Measurements from ENCODE around the gene AP3S2.

GRCh38 chr15:89904519-89904918, 10.7 kb upstream of the AP3S2 start:
- TF ChIP-seq TCF7L2 (IDR thresholded peaks at IDR 0.05; ENCODE audit: borderline replicate concordance, extremely low read depth, insufficient read depth, insufficient read length), result no peak
- no peak for TF ChIP-seq CTCF (IDR thresholded peaks at IDR 0.05 in 2 of 3, conservative IDR thresholded peaks at IDR 0.05 in 1 of 3; ENCODE audit: borderline replicate concordance in 1 of 3, insufficient read depth in 1 of 3, low read depth in 2 of 3, low read length in 2 of 3)
- TF ChIP-seq YY1 (IDR thresholded peaks at IDR 0.05; ENCODE audit: extremely low read depth, insufficient replicate concordance, low read depth, low read length), result no peak
- TF ChIP-seq EZH2phosphoT487 (IDR thresholded peaks at IDR 0.05; ENCODE audit: borderline replicate concordance), result no peak
- no peak for TF ChIP-seq SP1 (IDR thresholded peaks at IDR 0.05; ENCODE audit: low read depth)
- TF ChIP-seq, protein P1, sequence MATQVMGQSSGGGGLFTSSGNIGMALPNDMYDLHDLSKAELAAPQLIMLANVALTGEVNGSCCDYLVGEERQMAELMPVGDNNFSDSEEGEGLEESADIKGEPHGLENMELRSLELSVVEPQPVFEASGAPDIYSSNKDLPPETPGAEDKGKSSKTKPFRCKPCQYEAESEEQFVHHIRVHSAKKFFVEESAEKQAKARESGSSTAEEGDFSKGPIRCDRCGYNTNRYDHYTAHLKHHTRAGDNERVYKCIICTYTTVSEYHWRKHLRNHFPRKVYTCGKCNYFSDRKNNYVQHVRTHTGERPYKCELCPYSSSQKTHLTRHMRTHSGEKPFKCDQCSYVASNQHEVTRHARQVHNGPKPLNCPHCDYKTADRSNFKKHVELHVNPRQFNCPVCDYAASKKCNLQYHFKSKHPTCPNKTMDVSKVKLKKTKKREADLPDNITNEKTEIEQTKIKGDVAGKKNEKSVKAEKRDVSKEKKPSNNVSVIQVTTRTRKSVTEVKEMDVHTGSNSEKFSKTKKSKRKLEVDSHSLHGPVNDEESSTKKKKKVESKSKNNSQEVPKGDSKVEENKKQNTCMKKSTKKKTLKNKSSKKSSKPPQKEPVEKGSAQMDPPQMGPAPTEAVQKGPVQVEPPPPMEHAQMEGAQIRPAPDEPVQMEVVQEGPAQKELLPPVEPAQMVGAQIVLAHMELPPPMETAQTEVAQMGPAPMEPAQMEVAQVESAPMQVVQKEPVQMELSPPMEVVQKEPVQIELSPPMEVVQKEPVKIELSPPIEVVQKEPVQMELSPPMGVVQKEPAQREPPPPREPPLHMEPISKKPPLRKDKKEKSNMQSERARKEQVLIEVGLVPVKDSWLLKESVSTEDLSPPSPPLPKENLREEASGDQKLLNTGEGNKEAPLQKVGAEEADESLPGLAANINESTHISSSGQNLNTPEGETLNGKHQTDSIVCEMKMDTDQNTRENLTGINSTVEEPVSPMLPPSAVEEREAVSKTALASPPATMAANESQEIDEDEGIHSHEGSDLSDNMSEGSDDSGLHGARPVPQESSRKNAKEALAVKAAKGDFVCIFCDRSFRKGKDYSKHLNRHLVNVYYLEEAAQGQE (IDR thresholded peaks at IDR 0.05; ENCODE audit: low read depth), result no peak
- TF ChIP-seq, protein P2, sequence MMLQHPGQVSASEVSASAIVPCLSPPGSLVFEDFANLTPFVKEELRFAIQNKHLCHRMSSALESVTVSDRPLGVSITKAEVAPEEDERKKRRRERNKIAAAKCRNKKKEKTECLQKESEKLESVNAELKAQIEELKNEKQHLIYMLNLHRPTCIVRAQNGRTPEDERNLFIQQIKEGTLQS (IDR thresholded peaks at IDR 0.05), result no peak
- TF ChIP-seq FOSL1 (IDR thresholded peaks at IDR 0.05; ENCODE audit: low read depth), result no peak
- no peak for TF ChIP-seq CEBPB (IDR thresholded peaks at IDR 0.05; ENCODE audit: low read depth)
- TF ChIP-seq MAX (IDR thresholded peaks at IDR 0.05), result no peak
- no peak for TF ChIP-seq ELF1 (IDR thresholded peaks at IDR 0.05; ENCODE audit: borderline replicate concordance, low read depth)
- no peak for TF ChIP-seq EZH2 (IDR thresholded peaks at IDR 0.05)
- TF ChIP-seq ZNF274 (IDR thresholded peaks at IDR 0.05; ENCODE audit: low read depth, low read length), result no peak
- no peak for TF ChIP-seq POLR2A (IDR thresholded peaks at IDR 0.05; ENCODE audit: borderline replicate concordance, extremely low read depth, insufficient read depth, insufficient read length)
